Measurements from ENCODE around the gene TRIM14. TPM values are rescaled to one million over a fixed set of nuclear protein-coding genes. Genes with fewer than 3 reads are reported as not detected.
"Not testable (repeated sequence)": the region's sequence is repeated elsewhere in the genome, so short reads cannot be mapped to it uniquely, and the experiment has no call there.

Gene TRIM14
- total RNA-seq, 1 experiment from 2014 or later, result 12.5 TPM

DNA sequence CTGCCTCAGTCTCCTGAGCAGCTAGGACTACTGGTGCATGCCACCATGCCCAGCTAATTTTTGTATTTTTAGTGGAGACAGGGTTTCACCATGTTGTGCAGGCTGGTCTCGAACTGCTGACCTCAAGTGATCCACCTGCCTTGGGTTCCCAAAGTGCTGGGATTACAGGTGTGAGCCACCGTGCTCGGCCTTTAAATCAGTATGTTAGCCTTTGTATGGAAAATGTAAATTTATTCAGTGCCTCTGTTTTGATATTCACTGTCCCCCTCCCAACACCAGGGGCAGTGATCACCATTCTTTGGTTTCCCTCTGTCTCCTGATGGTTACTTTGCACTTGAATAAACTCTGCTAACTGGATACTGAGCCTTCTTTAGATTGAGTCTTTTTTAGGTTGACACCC lies 28.3 kb downstream of the TRIM14 start:
- H3K4me1 ChIP-seq (ENCODE audit: insufficient read depth, low read length); H4K8ac ChIP-seq (replicated peaks; ENCODE audit: insufficient read length, low read depth, low read length); H2BK20ac ChIP-seq (ENCODE audit: low read depth, low read length, poor library complexity, severe bottlenecking); H4K20me1 ChIP-seq (ENCODE audit: control insufficient read depth, insufficient read depth, insufficient read length); H3K4me2 ChIP-seq (ENCODE audit: insufficient read depth, insufficient read length, low read length); H3K23ac ChIP-seq (ENCODE audit: insufficient read length, low read depth, low read length); H3K27ac ChIP-seq (ENCODE audit: insufficient read length, low read depth, low read length); H2BK12ac ChIP-seq (ENCODE audit: insufficient read length, low read depth, low read length); H2AFZ ChIP-seq (ENCODE audit: low read length); H4K5ac ChIP-seq (ENCODE audit: insufficient read length, low read depth, low read length); H4K91ac ChIP-seq (ENCODE audit: insufficient read length, low read depth, low read length); H3K79me2 ChIP-seq (ENCODE audit: insufficient read depth, low read length); H2BK120ac ChIP-seq (ENCODE audit: low read depth, low read length, poor library complexity, severe bottlenecking); H3K14ac ChIP-seq (ENCODE audit: insufficient read depth, low read length); H2AK5ac ChIP-seq (ENCODE audit: insufficient read length, low read length); H3K56ac ChIP-seq (ENCODE audit: insufficient read length, low read depth, low read length); H2BK5ac ChIP-seq (ENCODE audit: insufficient read length, low read length); H3K79me1 ChIP-seq (ENCODE audit: insufficient read depth, low read depth, low read length, poor library complexity, severe bottlenecking); H3K27me3 ChIP-seq (ENCODE audit: insufficient read depth, low read length); H3K9ac ChIP-seq (ENCODE audit: extremely low read depth, insufficient read length, low read length); H3K23me2 ChIP-seq (ENCODE audit: insufficient read length, low read depth, low read length, poor library complexity, severe bottlenecking); H2BK15ac ChIP-seq (ENCODE audit: low read depth, low read length); H3K9me3 Mint-ChIP-seq; H3K9me3 ChIP-seq (ENCODE audit: control insufficient read depth, low read depth, low read length); H3T11ph ChIP-seq (ENCODE audit: low read length); H3K18ac ChIP-seq (ENCODE audit: insufficient read length, low read depth, low read length); H3K4ac ChIP-seq (ENCODE audit: low read depth, low read length): not testable (repeated sequence)
- DNase-seq, result peak; percentile 68
- TF ChIP-seq, protein P1, sequence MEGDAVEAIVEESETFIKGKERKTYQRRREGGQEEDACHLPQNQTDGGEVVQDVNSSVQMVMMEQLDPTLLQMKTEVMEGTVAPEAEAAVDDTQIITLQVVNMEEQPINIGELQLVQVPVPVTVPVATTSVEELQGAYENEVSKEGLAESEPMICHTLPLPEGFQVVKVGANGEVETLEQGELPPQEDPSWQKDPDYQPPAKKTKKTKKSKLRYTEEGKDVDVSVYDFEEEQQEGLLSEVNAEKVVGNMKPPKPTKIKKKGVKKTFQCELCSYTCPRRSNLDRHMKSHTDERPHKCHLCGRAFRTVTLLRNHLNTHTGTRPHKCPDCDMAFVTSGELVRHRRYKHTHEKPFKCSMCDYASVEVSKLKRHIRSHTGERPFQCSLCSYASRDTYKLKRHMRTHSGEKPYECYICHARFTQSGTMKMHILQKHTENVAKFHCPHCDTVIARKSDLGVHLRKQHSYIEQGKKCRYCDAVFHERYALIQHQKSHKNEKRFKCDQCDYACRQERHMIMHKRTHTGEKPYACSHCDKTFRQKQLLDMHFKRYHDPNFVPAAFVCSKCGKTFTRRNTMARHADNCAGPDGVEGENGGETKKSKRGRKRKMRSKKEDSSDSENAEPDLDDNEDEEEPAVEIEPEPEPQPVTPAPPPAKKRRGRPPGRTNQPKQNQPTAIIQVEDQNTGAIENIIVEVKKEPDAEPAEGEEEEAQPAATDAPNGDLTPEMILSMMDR (conservative IDR thresholded peaks at IDR 0.05), result peak; percentile 62
- WGBS (ENCODE audit: extremely low coverage, insufficient read length, low lambda C conversion rate), result no CpG with 5 or more reads among the region's 3 CpGs
- H3K4me3 Mint-ChIP-seq, result 0 out of 5 replicates have a peak overlapping the region, but pooled peaks of 1 of the 2 experiments have one; percentile 9
- peaks cover 52 to 54% of the 10 kb centered on the region in 2 experiments for H3K4me1 Mint-ChIP-seq
- H3K27me3 Mint-ChIP-seq (ENCODE audit: low read depth), result peaks cover 13% of the 10 kb centered on the region
- H3K36me3 Mint-ChIP-seq (ENCODE audit: insufficient read depth in 1 of 3, low read depth in 3 of 3), result peaks cover 6 to 13% (median 9%) of the 10 kb centered on the region in 3 experiments; a peak in 5 of 7 replicates
- H3K27ac Mint-ChIP-seq, result peak overlapping the region in 1 of 3 experiments; percentile 29; a peak in 1 of 7 replicates
